HG02642 (cell line): ENCODE data around the gene LDLRAD4.

ENCODE experiments used
- ATAC-seq: cut with Tn5 transposase; IDR thresholded peaks from one replicate; pipeline ENCODE4 v1.9.1; 2021; ENCODE audit warnings: mild to moderate bottlenecking; ENCODE audit not compliant: unreplicated experiment, poor library complexity

The LDLRAD4 gene

GRCh38 chr18:13613591-13614501 lies 395.3 kb downstream of the LDLRAD4 start:
- no peak for ATAC-seq

- ATAC-seq = no peak
Observed at GRCh38 chr18:13614641-13615288, 396.2 kb downstream of the LDLRAD4 start.

- no peak for ATAC-seq
Observed at GRCh38 chr18:13615432-13615861, 396.9 kb downstream of the LDLRAD4 start.

- no peak for ATAC-seq
Observed at GRCh38 chr18:13616041-13616440, 397.5 kb downstream of the LDLRAD4 start.

GRCh38 chr18:13616525-13617035 lies 398.0 kb downstream of the LDLRAD4 start:
- no peak for ATAC-seq

- ATAC-seq = no peak
Observed at GRCh38 chr18:13617826-13618515, 399.4 kb downstream of the LDLRAD4 start.

- no peak for ATAC-seq
Observed at GRCh38 chr18:13618760-13619438, 400.3 kb downstream of the LDLRAD4 start.

GRCh38 chr18:13619505-13620205 lies 401.1 kb downstream of the LDLRAD4 start:
- ATAC-seq = no peak

GRCh38 chr18:13620206-13620672 lies 401.7 kb downstream of the LDLRAD4 start:
- ATAC-seq = no peak

GRCh38 chr18:13620818-13621445 lies 402.4 kb downstream of the LDLRAD4 start:
- ATAC-seq = no peak

- ATAC-seq = no peak
Observed at GRCh38 chr18:13621446-13621849, 402.9 kb downstream of the LDLRAD4 start.

GRCh38 chr18:13621886-13622619 lies 403.5 kb downstream of the LDLRAD4 start:
- no peak for ATAC-seq

GRCh38 chr18:13622751-13623150 lies 404.2 kb downstream of the LDLRAD4 start:
- ATAC-seq = no peak

- ATAC-seq = no peak
Observed at GRCh38 chr18:13623348-13623747, 404.8 kb downstream of the LDLRAD4 start.

GRCh38 chr18:13623871-13624270 lies 405.3 kb downstream of the LDLRAD4 start:
- no peak for ATAC-seq

- no peak for ATAC-seq
Observed at GRCh38 chr18:13624563-13625237, 406.1 kb downstream of the LDLRAD4 start.

- ATAC-seq = no peak
Observed at GRCh38 chr18:13625355-13625754, 406.8 kb downstream of the LDLRAD4 start.
